Measurements from ENCODE around the gene PHLDA3. TPM values are rescaled to one million over a fixed set of nuclear protein-coding genes. Genes with fewer than 3 reads are reported as not detected.

PHLDA3 gene
- polyA plus RNA-seq, 2 of the 4 experiments (the other 2 are of a cell fraction): 40.5 to 91.1 TPM

DNA sequence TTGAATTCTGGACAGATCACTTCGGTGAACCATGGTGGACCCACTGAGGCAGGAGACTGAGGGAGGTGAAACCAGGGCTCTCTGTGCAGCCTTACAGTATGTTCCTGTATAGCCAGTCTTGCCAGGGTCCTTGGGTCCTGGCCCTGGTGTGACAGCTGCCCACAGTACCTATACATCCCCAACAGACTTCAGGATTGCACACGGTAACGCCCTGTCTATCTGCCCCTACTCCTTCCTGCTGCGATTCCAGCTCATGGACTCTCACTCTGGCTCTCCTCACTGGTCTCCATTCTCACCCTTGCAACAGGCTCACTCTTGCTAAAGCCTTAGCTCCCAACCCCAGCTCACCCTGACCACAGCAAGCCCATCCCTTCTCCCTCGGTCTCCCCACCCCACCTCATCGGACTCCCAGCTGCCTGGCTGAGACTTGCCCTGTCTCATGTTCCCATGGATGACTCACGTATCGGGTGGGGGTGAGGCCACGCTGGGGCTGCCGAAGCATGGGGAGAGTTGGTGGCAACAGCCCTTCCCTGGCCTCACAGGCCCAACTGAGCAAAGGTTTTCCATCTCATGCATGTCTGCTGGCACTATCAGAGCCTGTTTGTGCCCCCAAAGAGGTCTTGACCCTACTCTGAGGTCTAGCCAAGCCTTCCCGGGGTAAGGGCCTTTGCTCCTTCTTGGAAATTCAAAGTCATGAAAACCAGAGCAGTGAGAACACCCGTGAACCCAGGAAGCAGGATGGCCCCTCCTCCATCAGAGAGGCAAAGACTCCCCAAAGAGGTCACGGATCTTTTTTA, 7.1 kb downstream of the PHLDA3 start:
- peaks cover 86% of the 10 kb centered on the region for H3K4me1 ChIP-seq

More for the DNA sequence above, 7.1 kb downstream of the PHLDA3 start:
- POLR2A ChIA-PET: interaction anchor here (1.1 to 3.4 kb wide), 8 partner anchors 8 to 42 kb away, joined by 3 to 34 read pairs (median 10); partner anchors contain the start of gene PHLDA3
- Histone ChIP-seq H3K9me3 (no peaks in the 10 kb centered on the region), H3K4me2 (peak overlapping the region; percentile 80), H3K4me3 (0 out of 3 replicates have a peak overlapping the region, but pooled peaks have one; percentile 10), H3K27ac (peak overlapping the region; percentile 98 to 99)
- WGBS (ENCODE audit: missing lambda C conversion rate): 8% methylated on average over 12 of the region's 13 CpGs
- ATAC-seq: peak; percentile 74 to 79
- TF ChIP-seq CBX2 (IDR thresholded peaks at IDR 0.05; ENCODE audit: borderline replicate concordance, low read depth): no peak
- TF ChIP-seq PBX3 (IDR thresholded peaks at IDR 0.05): no peak; the same call in 1 of the 2 replicates
- no peak; the same call in 1 of the 2 replicates for TF ChIP-seq POLR2AphosphoS2 (conservative IDR thresholded peaks at IDR 0.05; ENCODE audit: low read length)
- peak; percentile 85 for TF ChIP-seq E2F6 (IDR thresholded peaks at IDR 0.05; ENCODE audit: borderline replicate concordance, low read depth)
- TF ChIP-seq HOXB13 (CRISPR knock-in tag; IDR thresholded peaks at IDR 0.05; ENCODE audit: low read depth): peak; percentile 21; the same call in 1 of the 2 replicates
- TF ChIP-seq KDM5A (IDR thresholded peaks at IDR 0.05): no peak
- TF ChIP-seq JUNB (IDR thresholded peaks at IDR 0.05): peak; percentile 54; the same call in 1 of the 2 replicates
- peak; percentile 6; the same call in 1 of the 2 replicates for TF ChIP-seq ATOH8 (CRISPR knock-in tag; IDR thresholded peaks at IDR 0.05; ENCODE audit: low read depth)
- TF ChIP-seq RAD21 (conservative IDR thresholded peaks at IDR 0.05 in 1 of 2, IDR thresholded peaks at IDR 0.05 in 1 of 2): no peak
- no peak for TF ChIP-seq ZC3H11A (IDR thresholded peaks at IDR 0.05)
- no peak for TF ChIP-seq NFE2L2 (conservative IDR thresholded peaks at IDR 0.05; ENCODE audit: low read length)
- TF ChIP-seq JUN (IDR thresholded peaks at IDR 0.05): peak in 1 of 2 experiments; percentile 39; a peak in 2 of 5 replicates
- TF ChIP-seq GATA3 (IDR thresholded peaks at IDR 0.05; ENCODE audit: borderline replicate concordance): 0 out of 2 replicates have a peak, but pooled peaks have one; percentile 35
- peak; percentile 18 to 25; a peak in 1 of 5 replicates for TF ChIP-seq EP300 (IDR thresholded peaks at IDR 0.05)
- 0 out of 2 replicates have a peak, but pooled peaks have one; percentile 33 for TF ChIP-seq HOXB5 (CRISPR knock-in tag; IDR thresholded peaks at IDR 0.05)
- TF ChIP-seq TFCP2L1 (CRISPR knock-in tag; IDR thresholded peaks at IDR 0.05): peak; percentile 43
- TF ChIP-seq, protein P1, sequence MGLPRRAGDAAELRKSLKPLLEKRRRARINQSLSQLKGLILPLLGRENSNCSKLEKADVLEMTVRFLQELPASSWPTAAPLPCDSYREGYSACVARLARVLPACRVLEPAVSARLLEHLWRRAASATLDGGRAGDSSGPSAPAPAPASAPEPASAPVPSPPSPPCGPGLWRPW (IDR thresholded peaks at IDR 0.05): no peak
- TF ChIP-seq, protein P2, sequence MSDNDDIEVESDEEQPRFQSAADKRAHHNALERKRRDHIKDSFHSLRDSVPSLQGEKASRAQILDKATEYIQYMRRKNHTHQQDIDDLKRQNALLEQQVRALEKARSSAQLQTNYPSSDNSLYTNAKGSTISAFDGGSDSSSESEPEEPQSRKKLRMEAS (IDR thresholded peaks at IDR 0.05): peak; percentile 97
- TF ChIP-seq HEYL (CRISPR knock-in tag; IDR thresholded peaks at IDR 0.05): peak; percentile 66; the same call in 1 of the 2 replicates
- no peak for TF ChIP-seq USF2 (IDR thresholded peaks at IDR 0.05)
- TF ChIP-seq FOSL2 (IDR thresholded peaks at IDR 0.05): peak; percentile 66; the same call in 1 of the 2 replicates
- TF ChIP-seq FOSL2 (CRISPR knock-in tag; IDR thresholded peaks at IDR 0.05): peak; percentile 97
- peak; percentile 84 for TF ChIP-seq MYC (IDR thresholded peaks at IDR 0.05; ENCODE audit: borderline replicate concordance, low read length)
- TF ChIP-seq MAFK (IDR thresholded peaks at IDR 0.05; ENCODE audit: partially characterized antibody): no peak
- CTCF ChIA-PET: interaction anchor here (0.6 to 20.1 kb wide), 12 partner anchors 7 to 73 kb away, joined by 3 to 376 read pairs (median 6); partner anchors contain the start of genes CSRP1 and PHLDA3
- DNase-seq (ENCODE audit: low read depth in 1 of 2, low spot score in 1 of 2): peak; percentile 90 to 91
- FAIRE-seq: peak; percentile 70

All from A549 (cell line).